ENCODE measurements around the gene REV3L.

GRCh38 chr6:111474106-111474505 lies 8.9 kb downstream of the REV3L start:
- TF ChIP-seq CTCF (IDR thresholded peaks at IDR 0.05; ENCODE audit: low read length) (no peak), EZH2 (optimal IDR thresholded peaks at IDR 0.05; ENCODE audit: low read depth, low read length) (no peak), EZH2phosphoT487 (IDR thresholded peaks at IDR 0.05; ENCODE audit: low read length) (no peak)

Measured in MM.1S (cell line).